GM13976 (cell line): ENCODE results near the gene AGAP1.

Source experiments
- DNase-seq: peaks from one replicate; pipeline ENCODE4 v3.0.0; 2012; ENCODE audit warnings: low spot score
- CTCF ChIP-seq: IDR thresholded peaks from 2 replicates; pipeline ENCODE4 v1.5.1; 2012; ENCODE audit warnings: borderline replicate concordance, mild to moderate bottlenecking; ENCODE audit not compliant: insufficient read depth; ENCODE audit errors: extremely low read depth, missing control alignments, control extremely low read depth
- in situ Hi-C: fragments of 300-500 bp; cut with MboI; formaldehyde crosslinking; loops from one replicate; pipeline ENCODE4 v1.12.0; 2022; ENCODE audit warnings: low sequenced_read_pairs, mixed read lengths, inconsistent platforms; ENCODE audit not compliant: unreplicated experiment

The AGAP1 gene

GRCh38 chr2:235852526-235852920 lies 358.7 kb downstream of the AGAP1 start:
- TF ChIP-seq CTCF = no peak
- no peak for DNase-seq
- in situ Hi-C loops = no loop called here

DNA sequence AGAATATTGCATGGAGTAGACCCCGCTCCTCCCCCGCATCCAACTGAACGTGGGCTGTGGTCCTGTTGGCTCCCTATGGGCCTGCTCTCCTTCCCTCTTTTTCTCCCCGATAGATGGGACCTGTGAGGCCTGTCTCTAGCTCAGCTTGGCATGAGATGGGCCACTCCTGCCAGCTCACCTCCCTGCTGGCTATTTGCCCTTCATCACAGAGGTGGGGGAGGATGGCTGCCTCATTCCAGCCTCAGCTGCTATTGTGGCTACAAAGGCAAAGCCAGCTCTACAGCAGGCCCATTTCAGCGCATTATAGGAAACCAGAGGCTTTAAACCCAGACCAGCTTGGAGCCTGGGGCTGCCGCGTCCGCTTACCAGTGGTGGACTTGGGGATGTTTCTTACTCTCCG lies 360.4 kb downstream of the AGAP1 start:
- DNase-seq = no peak
- in situ Hi-C loops = no loop called here
- TF ChIP-seq CTCF = no peak

DNA sequence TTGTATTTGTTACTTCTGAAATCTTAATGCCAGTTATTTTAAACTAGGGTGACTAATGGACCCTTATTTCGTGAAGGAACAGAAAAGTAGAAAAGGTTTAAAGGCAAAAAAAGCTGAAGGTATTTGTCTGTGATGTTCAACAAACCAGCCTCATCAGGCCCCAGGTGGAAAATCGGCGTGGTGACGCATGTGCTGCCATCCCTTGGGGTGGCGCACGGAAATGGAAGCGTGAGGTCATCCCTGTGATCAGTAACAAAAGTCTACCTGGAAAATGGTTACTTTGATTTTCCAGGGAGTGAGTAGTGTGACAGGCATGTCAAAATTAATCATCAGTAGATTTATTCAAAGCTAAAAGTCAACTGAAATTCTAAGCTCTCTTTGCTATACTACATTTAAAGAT lies 361.2 kb downstream of the AGAP1 start:
- TF ChIP-seq CTCF = no peak
- in situ Hi-C loops = no loop called here
- no peak for DNase-seq

- no peak for TF ChIP-seq CTCF
- no peak for DNase-seq
- in situ Hi-C loops = no loop called here
Observed at GRCh38 chr2:235856151-235856854, 362.5 kb downstream of the AGAP1 start.

- in situ Hi-C loops = no loop called here
- DNase-seq = no peak
- no peak for TF ChIP-seq CTCF
Observed at GRCh38 chr2:235857598-235857997, 363.8 kb downstream of the AGAP1 start.

DNA sequence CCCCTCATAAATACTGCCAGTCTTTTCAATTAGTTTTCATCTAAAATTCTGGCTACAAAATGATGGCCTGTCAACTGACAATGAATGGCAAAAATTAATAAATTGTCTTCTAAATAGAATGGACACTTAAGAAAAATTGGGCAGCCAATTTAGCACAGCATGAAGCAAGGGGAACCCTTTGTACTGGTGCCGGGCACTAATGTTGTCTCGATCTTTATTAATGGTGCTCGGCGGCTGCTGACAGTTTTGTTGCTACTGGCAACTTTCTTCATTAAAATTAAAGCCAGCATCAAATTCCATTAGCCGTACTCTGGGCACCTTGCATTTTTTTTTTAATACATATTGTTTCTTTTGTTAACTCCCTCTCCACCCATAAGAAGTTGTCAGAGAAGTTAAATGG lies 365.0 kb downstream of the AGAP1 start:
- no peak for DNase-seq
- in situ Hi-C loops = no loop called here
- no peak for TF ChIP-seq CTCF
